Measurements from ENCODE around the gene CITED1.

Gene CITED1

DNA sequence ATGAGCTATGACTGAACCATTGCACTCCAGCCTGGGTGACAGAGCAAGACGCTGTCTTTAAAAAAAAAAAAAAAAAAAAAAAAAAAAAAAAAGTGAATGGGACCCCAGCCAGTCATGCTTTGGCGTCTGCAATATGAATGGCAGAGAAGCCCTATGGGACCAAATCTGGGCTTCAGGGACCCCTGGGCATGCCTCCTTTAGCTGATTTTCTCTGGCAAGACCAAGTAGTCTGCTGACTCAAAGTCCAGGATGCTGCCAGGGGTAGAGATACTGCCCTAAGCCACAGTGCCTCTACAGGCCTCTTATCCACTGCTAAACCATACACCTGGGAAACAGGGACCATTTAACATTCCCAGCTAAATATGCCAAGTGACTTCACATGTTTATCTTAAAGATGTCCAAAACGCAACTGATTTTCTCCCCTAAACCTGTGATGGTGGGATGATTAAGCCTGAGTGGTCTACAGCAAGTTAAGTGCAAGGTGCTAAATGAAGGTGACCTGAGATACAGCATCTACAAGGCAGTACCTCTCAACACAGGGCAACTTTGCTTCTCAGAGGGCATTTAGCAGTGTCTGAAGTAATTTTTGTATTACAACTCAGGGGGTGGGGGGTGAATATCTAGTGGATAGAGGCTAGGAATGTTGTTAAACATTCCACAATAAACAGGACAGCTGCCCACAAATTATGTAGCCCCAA lies 34.5 kb downstream of the CITED1 start:
- CTCF ChIA-PET = no interaction called here
- POLR2A ChIA-PET = interaction anchor here (1.0 to 1.7 kb wide), 5 partner anchors 8 to 90 kb away, joined by 3 to 6 read pairs (median 3); partner anchors contain the start of genes ERCC6L and PIN4
- TF ChIP-seq ZNF384 (IDR thresholded peaks at IDR 0.05) (peak; percentile 68), SUZ12 (IDR thresholded peaks at IDR 0.05) (no peak), FOXM1 (IDR thresholded peaks at IDR 0.05; ENCODE audit: borderline replicate concordance) (no peak), ARNT (IDR thresholded peaks at IDR 0.05) (no peak)
- no peak for DNase-seq (ENCODE audit: extremely low spot score)

DNA sequence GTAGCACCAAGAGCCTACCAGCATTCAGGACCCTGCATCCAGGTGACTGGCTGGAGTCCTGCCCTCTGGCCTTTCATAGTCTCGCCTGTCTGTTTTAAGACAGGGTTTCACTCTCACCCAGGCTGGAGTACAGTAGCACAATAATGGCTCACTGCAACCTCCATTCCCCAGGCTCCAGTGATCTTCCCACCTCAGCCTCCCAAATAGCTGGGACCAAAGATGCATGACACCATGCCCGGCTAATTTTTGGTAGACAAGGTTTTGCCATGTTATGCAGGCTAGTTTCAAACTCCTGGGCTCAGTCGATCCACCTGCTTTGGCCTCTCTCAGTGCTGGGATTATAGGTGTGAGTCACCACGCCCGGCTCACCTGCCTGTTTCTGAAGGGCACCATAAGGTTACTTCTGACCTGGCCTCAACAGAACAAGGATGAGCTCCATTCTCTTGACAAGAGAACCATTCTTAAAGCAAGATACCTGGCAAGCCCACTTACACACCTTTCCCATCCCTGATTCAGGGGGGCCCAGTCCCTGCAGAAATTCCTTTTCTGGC lies 35.3 kb downstream of the CITED1 start:
- POLR2A ChIA-PET = interaction anchor here (1.0 to 1.7 kb wide), 6 partner anchors 9 to 96 kb away, joined by 3 to 6 read pairs (median 3); partner anchors contain the start of genes ERCC6L and PIN4
- CTCF ChIA-PET = interaction anchor here (1.3 kb wide), 1 partner anchor 28 kb away, joined by 3 read pairs; no protein-coding TSS in a partner anchor
- TF ChIP-seq FOXK2 (IDR thresholded peaks at IDR 0.05) (no peak), TARDBP (IDR thresholded peaks at IDR 0.05) (no peak), FOXA1 (IDR thresholded peaks at IDR 0.05) (no peak), SP1 (IDR thresholded peaks at IDR 0.05) (no peak), L3MBTL2 (conservative IDR thresholded peaks at IDR 0.05) (no peak), ZNF384 (IDR thresholded peaks at IDR 0.05) (no peak), ARNT (IDR thresholded peaks at IDR 0.05) (no peak), LEF1 (IDR thresholded peaks at IDR 0.05; ENCODE audit: borderline replicate concordance) (no peak), ELF4 (IDR thresholded peaks at IDR 0.05) (no peak), FOXM1 (IDR thresholded peaks at IDR 0.05; ENCODE audit: borderline replicate concordance) (no peak), CTBP1 (IDR thresholded peaks at IDR 0.05; ENCODE audit: borderline replicate concordance) (no peak)
- TF ChIP-seq, protein P1, sequence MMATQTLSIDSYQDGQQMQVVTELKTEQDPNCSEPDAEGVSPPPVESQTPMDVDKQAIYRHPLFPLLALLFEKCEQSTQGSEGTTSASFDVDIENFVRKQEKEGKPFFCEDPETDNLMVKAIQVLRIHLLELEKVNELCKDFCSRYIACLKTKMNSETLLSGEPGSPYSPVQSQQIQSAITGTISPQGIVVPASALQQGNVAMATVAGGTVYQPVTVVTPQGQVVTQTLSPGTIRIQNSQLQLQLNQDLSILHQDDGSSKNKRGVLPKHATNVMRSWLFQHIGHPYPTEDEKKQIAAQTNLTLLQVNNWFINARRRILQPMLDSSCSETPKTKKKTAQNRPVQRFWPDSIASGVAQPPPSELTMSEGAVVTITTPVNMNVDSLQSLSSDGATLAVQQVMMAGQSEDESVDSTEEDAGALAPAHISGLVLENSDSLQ (IDR thresholded peaks at IDR 0.05) = no peak
- no peak for DNase-seq (ENCODE audit: extremely low spot score)

DNA sequence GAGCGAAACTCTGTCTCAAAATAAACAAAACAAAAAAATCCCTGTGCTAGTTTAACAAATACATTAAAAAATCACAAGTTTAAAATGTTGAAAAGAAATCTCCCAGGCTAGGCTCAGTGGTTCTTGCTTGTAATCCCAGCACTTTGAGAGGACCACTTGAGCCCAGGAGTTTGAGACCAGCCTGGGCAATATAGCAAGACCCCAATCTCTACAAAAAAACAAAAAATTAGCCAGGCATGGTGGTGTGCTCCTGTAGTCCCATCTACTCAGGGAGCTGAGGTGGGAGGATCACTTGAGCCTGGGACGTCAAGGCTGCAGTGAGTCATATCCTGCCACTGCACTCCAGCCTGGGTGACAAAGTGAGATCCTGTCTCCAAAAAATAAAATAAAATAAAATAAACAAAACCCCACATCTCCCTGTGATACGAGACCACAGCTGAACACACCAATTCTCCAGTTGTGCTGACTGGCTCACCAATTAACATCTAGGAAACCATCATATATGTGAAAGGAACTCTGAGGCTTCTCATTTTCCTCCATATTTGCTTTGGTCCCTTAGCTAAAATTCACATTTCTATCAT lies 36.0 kb downstream of the CITED1 start:
- ChIA-PET CTCF (interaction anchor here (1.3 kb wide), 1 partner anchor 28 kb away, joined by 3 read pairs; no protein-coding TSS in a partner anchor), POLR2A (interaction anchor here (1.0 to 4.3 kb wide), 5 partner anchors 8 to 95 kb away, joined by 3 to 67 read pairs (median 3); partner anchors contain the start of gene RPS4X)
- DNase-seq (ENCODE audit: extremely low spot score) = no peak
- TF ChIP-seq ELF4 (IDR thresholded peaks at IDR 0.05) = peak; percentile 22; the same call in 1 of the 2 replicates
- TF ChIP-seq, protein P1 (IDR thresholded peaks at IDR 0.05) = no peak

DNA sequence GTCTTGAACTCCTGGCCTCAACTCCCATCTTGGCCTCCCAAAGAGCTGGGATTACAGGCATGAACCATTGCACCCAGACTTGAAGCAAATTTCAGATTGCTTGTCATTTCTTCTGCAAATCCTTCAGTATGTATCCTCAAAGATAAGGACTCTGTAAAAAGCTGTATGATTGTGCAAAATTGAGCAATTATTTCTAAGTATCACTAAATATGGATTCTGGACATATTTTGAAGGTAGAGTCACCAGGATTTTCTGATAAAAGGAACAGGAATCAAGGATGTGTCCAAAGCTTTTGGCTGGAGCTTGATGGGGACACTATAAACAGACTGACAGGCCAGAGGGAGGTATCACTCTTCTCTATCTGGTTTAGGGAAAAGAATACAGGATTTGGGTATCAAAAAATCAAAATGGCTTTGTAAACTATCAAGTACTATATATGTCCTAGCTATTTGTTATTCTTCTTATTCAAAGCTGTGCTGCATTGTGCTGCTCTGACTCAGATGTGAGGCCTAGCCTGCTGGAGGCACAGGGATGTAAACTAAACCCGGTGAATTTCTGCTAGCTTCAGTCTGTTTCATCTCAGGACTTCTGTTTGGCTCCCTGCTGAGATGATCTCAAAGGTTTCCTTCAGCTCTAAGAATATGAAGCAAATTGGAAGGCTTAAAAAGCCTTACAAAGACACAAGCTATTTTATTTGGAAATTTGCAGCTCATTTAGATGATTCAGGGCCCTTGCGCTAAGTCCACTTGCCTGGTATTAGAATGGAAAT lies 36.9 kb downstream of the CITED1 start:
- POLR2A ChIA-PET = interaction anchor here (0.8 to 4.3 kb wide), 2 partner anchors 9 to 21 kb away, joined by 3 to 67 read pairs; partner anchors contain the start of gene RPS4X
- no peak for TF ChIP-seq NFRKB (IDR thresholded peaks at IDR 0.05)
- no peak for TF ChIP-seq LEF1 (IDR thresholded peaks at IDR 0.05; ENCODE audit: borderline replicate concordance)
- TF ChIP-seq CTBP1 (IDR thresholded peaks at IDR 0.05; ENCODE audit: borderline replicate concordance) = no peak
- no peak for TF ChIP-seq BHLHE40 (IDR thresholded peaks at IDR 0.05; ENCODE audit: borderline replicate concordance)
- no peak for TF ChIP-seq L3MBTL2 (conservative IDR thresholded peaks at IDR 0.05)
- no peak for TF ChIP-seq HDGF (IDR thresholded peaks at IDR 0.05; ENCODE audit: borderline replicate concordance)
- no peak for TF ChIP-seq ELF4 (IDR thresholded peaks at IDR 0.05)
- TF ChIP-seq, protein P1 (IDR thresholded peaks at IDR 0.05) = no peak
- no peak for TF ChIP-seq SP1 (IDR thresholded peaks at IDR 0.05)
- no peak for TF ChIP-seq SUZ12 (IDR thresholded peaks at IDR 0.05)
- no peak for DNase-seq (ENCODE audit: extremely low spot score)
- CTCF ChIA-PET = interaction anchor here (1.1 to 2.5 kb wide), 2 partner anchors 8 to 11 kb away, joined by 3 to 14 read pairs; partner anchors contain the start of gene RPS4X

DNA sequence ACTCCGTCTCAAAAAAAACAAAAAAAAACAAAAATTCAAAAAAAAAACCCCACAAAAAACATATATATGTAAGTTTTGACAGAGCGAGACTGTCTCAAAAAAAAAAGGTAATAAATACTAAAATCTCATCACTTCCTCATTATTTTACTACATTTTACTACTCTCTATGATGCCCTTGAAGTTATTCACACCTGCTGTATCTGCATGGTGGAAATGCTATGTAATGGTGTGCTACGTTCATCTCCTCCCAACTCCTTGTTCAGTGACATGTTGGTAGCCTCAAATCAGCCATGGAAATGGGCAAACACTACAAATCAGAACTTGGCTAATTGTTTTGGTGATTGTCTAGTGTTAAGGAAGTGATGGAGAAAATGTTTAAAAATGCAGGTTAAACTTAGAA lies 40.5 kb downstream of the CITED1 start:
- no peak for TF ChIP-seq LEF1 (IDR thresholded peaks at IDR 0.05; ENCODE audit: borderline replicate concordance)
- TF ChIP-seq FOXM1 (IDR thresholded peaks at IDR 0.05; ENCODE audit: borderline replicate concordance) = no peak
- TF ChIP-seq L3MBTL2 (conservative IDR thresholded peaks at IDR 0.05) = no peak
- no peak for TF ChIP-seq FOXK2 (IDR thresholded peaks at IDR 0.05)
- ChIA-PET POLR2A (interaction anchor here (1.0 to 4.3 kb wide), 3 partner anchors 9 to 13 kb away, joined by 3 to 67 read pairs (median 28); partner anchors contain the start of gene RPS4X), CTCF (no interaction called here)
- no peak for DNase-seq (ENCODE audit: extremely low spot score)

DNA sequence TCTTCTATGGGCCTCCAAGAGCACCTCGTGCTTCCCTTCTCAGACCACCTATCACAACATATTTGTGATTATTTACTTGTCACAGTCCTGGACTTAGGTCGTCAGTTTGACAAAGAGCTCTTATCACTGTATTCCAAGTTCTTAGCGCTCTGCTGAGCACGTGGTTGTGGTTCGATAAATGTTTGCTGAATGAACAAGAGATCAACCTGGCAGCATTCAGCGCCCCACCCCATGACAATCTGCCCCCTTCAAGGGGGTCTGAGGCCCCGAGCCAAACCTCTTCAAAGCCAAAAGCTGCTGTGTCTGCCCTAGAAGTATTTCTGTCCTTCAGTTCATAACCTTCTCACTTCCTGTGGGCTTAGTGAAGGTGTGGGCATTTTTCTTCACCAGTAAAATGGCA lies 43.6 kb downstream of the CITED1 start:
- CTCF ChIA-PET = interaction anchor here (0.9 kb wide), 1 partner anchor 17 kb away, joined by 3 read pairs; no protein-coding TSS in a partner anchor
- POLR2A ChIA-PET = interaction anchor here (0.7 to 4.2 kb wide), 2 partner anchors 14 to 81 kb away, joined by 3 to 28 read pairs; partner anchors contain the start of genes PIN4 and RPS4X
- TF ChIP-seq SP1 (IDR thresholded peaks at IDR 0.05) = no peak
- TF ChIP-seq LEF1 (IDR thresholded peaks at IDR 0.05; ENCODE audit: borderline replicate concordance) = no peak
- TF ChIP-seq CTBP1 (IDR thresholded peaks at IDR 0.05; ENCODE audit: borderline replicate concordance) = no peak
- no peak for DNase-seq (ENCODE audit: extremely low spot score)
